SK-N-SH treated with all-trans-retinoic acid at 6 μM for 48 hours (cell line): Measurements from ENCODE around the gene ANAPC1.

Experiments used
- CSRNP3 ChIP-seq: fragments of 250-450 bp; sonication (Bioruptor Pico); IDR thresholded peaks from 2 replicates; pipeline ENCODE4 v1.5.1; 2021; ENCODE audit warnings: mild to moderate bottlenecking, moderate library complexity
- TOX ChIP-seq: fragments of 250-450 bp; sonication (Bioruptor Pico); IDR thresholded peaks from 2 replicates; pipeline ENCODE4 v1.8.0; 2021; ENCODE audit warnings: mild to moderate bottlenecking, moderate library complexity, borderline replicate concordance
- ZC3H10 ChIP-seq: fragments of 250-450 bp; sonication (Bioruptor Pico); IDR thresholded peaks from 2 replicates; pipeline ENCODE4 v1.5.1; 2021; ENCODE audit warnings: mild to moderate bottlenecking, moderate library complexity
- TF ChIP-seq, protein P1 (sequence below): fragments of 250-450 bp; sonication (Bioruptor Pico); IDR thresholded peaks from 2 replicates; pipeline ENCODE4 v1.5.0; 2020; ENCODE audit warnings: mild to moderate bottlenecking, moderate library complexity
- TF ChIP-seq, protein P2 (sequence below): fragments of 250-450 bp; sonication (Bioruptor Pico); IDR thresholded peaks from 2 replicates; pipeline ENCODE4 v1.8.0; 2020; ENCODE audit warnings: mild to moderate bottlenecking, moderate library complexity, borderline replicate concordance

DNA sequence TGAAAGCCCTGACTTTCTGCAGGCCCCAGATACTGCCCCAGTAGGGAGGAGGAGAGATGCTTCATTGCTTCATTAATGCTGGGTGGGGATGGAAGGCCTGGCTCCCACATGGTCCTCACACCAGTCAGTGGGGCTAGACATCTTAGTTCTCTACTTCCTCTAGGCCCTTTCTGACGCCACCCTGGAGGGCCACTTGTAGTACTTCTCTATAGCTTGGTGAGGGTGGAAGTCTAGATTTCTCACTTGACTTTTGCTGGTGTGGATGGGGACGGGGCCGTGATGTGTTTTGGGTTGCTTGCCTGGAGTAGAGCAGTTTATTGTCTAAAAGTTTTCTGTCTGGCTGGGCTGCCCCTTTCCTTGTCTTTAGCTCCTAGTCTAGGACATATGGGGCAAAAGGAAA, 33.1 kb upstream of the ANAPC1 start:
- TF ChIP-seq TOX (no peak), CSRNP3 (CRISPR knock-in tag) (no peak), ZC3H10 (no peak)
- TF ChIP-seq, protein P1, sequence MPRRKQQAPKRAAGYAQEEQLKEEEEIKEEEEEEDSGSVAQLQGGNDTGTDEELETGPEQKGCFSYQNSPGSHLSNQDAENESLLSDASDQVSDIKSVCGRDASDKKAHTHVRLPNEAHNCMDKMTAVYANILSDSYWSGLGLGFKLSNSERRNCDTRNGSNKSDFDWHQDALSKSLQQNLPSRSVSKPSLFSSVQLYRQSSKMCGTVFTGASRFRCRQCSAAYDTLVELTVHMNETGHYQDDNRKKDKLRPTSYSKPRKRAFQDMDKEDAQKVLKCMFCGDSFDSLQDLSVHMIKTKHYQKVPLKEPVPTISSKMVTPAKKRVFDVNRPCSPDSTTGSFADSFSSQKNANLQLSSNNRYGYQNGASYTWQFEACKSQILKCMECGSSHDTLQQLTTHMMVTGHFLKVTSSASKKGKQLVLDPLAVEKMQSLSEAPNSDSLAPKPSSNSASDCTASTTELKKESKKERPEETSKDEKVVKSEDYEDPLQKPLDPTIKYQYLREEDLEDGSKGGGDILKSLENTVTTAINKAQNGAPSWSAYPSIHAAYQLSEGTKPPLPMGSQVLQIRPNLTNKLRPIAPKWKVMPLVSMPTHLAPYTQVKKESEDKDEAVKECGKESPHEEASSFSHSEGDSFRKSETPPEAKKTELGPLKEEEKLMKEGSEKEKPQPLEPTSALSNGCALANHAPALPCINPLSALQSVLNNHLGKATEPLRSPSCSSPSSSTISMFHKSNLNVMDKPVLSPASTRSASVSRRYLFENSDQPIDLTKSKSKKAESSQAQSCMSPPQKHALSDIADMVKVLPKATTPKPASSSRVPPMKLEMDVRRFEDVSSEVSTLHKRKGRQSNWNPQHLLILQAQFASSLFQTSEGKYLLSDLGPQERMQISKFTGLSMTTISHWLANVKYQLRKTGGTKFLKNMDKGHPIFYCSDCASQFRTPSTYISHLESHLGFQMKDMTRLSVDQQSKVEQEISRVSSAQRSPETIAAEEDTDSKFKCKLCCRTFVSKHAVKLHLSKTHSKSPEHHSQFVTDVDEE, result no peak
- TF ChIP-seq, protein P2, sequence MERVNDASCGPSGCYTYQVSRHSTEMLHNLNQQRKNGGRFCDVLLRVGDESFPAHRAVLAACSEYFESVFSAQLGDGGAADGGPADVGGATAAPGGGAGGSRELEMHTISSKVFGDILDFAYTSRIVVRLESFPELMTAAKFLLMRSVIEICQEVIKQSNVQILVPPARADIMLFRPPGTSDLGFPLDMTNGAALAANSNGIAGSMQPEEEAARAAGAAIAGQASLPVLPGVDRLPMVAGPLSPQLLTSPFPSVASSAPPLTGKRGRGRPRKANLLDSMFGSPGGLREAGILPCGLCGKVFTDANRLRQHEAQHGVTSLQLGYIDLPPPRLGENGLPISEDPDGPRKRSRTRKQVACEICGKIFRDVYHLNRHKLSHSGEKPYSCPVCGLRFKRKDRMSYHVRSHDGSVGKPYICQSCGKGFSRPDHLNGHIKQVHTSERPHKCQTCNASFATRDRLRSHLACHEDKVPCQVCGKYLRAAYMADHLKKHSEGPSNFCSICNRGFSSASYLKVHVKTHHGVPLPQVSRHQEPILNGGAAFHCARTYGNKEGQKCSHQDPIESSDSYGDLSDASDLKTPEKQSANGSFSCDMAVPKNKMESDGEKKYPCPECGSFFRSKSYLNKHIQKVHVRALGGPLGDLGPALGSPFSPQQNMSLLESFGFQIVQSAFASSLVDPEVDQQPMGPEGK (CRISPR knock-in tag), result no peak
